HG02610 (cell line): ENCODE measurements around the gene KLKB1.
"Not testable (repeated sequence)": the region's sequence is repeated elsewhere in the genome, so short reads cannot be mapped to it uniquely, and the experiment has no call there.

ENCODE experiments used
- ATAC-seq: cut with Tn5 transposase; IDR thresholded peaks from one replicate; pipeline ENCODE4 v1.9.1; 2021; ENCODE audit warnings: mild to moderate bottlenecking, moderate library complexity; ENCODE audit not compliant: unreplicated experiment

KLKB1 gene

DNA sequence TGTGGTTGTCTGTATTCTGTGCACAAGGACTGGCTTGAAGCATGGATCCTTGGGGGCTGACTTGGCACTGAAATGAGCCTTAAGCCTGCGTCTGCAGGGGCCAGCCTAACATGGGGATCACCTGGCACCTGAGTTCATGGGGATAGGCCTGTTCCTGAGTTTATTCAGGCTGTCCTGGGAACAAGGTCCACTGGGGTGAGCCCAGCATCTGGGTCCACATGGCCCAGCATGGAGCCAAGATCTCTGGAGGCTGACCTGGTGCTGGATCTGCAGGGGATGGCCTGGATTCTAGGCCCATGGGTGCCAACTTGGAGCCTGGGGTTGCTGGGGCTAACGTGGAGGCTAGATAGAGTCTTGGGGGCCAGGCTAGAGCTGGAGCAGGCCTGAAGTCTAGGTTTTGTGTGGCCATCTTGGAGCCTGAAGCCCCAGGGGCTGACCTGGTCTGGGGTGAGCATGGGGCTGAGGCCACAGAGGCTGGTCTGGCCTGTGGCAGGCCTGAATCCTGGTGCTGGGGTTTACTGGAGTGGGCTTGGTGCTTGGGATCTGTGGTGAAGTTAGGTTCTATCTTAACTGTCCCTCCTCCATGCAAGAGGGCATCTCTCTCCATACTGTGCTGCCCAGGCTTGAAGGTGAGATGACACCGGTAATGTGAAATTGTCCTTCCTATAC is 652 bp upstream of the KLKB1 start:
- no peak for ATAC-seq

DNA sequence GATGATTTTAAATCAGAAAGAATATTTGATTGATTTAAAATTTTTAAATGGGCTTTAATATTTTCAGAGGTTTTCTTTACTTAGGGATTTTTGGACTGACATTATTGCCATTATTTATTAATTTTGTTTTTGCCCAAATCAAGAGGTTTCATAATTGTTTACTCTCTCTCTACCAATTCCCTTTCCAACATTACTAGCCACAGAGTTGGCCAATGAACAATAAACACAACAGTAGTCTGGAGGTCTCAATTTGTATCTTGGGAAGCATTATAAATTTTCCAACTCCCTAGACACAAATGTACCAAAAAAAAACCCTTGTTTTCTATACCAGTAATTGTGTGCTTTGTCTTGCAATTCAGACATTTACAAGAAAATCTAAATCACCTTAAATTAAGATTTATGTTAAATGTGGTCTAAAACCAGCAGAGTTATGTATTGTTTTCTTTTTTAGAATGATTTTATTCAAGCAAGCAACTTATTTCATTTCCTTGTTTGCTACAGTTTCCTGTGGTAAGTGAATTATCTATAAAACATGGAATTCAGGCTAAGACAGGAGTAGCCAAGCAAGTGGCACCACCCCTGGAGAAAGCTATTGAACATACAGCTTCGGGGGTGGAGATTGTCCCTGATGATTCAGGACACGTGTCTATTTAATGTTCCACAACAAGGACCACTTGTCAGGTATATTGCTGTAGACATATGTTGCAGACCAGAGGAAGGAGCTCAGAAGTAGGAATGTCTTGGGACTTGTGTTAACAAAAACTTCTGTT is 622 bp downstream of the KLKB1 start:
- ATAC-seq = no peak

DNA sequence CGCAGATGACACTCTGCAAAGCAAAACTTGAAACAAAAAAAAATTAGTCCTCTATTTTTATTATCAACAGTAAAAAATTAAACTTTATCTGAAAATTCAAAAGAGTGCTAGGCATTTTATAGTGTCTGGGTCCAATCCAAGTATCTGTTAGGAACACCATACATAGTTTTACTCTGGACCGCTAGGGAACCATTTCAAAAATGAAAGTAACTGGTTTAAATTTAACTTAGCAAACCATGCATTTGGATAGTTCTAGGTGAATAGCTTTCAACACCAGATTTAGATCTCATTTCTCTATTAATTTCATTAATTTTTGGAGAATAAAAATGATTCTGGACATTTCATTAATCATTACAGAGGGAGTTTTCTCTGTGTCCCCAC is 1.2 kb downstream of the KLKB1 start:
- ATAC-seq = no peak

DNA sequence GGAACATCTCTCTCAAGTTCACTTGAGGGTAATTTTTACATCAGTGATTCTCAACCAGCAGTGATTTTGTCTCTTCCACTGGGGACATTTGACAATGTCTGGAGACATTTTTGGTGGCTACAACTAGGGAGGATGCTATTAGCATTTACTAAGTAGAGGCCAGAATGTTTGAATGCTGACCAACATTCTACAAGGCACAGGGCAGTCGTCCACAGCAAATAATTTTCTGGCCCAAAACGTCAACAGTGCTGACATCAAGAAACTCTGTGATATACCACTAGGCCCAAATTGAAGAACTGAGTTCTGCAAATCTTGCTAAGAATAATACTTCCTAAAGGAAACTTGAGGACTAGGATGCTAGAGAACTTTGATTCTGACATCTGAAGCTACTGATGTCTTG is 7.1 kb downstream of the KLKB1 start:
- ATAC-seq = no peak

DNA sequence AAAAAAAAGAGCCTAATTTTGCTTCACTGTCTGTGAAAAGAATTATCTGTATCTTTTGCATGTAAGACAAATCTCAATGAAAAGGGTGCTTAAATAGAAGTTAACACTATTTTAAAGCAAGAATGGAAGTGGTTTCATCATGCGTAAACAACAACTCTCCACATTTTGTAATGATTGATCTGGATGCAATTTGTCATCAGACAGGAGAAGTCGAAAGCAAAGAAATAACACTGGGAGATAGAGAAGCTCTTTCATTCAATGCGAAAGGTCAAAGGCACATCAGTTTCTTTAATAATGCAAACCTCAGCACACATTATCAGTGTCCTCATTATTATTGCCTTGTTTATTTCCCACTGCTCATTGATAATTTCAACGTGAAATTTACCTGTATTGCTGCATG is 8.8 kb downstream of the KLKB1 start:
- ATAC-seq = no peak

DNA sequence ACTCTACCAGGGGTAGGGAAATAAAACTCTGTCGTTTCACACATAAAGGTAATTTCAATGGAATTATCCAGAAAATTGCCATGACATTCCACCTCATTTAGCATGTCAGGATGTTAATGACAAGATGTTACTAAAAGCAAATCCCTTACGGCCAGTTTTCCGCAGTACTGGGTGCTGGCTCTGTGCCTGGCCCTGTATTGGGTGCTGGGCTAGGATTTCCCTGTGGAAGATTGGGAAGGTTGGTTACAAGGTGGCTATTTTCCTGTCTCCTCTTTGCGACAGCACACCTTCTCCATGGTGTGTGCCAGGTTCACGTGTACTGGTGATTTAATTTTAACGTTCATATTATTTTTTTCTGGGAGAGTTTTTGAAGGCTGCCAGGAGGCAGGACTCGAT is 13.1 kb downstream of the KLKB1 start:
- ATAC-seq = no peak

DNA sequence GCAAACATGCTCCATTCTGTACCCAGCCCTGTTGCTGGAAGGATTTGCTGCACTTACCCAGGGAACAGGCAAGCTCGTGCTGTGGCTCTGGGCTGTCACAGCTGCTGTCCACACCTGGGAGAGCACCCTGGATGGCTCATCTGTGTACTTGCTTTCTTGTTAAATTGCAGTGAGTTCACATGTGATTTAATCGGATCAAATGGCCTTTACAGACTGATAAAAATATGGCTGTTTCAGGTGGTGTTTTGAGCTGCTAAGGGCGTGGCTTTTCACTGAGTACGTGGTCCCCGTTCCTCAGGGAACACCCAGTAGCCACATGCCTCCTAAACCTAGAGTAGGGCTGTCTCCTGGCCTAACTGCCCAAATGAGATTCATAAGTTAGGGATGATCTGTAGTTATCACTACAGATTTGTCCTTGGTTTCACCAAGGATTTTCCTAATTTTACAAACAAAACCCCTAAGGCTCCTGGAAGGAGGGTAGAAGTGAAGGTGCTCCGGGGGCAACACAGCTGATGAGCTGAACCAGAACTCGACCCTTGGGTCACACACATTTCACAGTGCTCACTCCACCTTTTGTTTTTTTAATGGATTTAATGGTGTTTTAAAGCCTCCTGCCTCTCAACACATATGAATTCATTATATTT is 13.7 kb downstream of the KLKB1 start:
- ATAC-seq = no peak

DNA sequence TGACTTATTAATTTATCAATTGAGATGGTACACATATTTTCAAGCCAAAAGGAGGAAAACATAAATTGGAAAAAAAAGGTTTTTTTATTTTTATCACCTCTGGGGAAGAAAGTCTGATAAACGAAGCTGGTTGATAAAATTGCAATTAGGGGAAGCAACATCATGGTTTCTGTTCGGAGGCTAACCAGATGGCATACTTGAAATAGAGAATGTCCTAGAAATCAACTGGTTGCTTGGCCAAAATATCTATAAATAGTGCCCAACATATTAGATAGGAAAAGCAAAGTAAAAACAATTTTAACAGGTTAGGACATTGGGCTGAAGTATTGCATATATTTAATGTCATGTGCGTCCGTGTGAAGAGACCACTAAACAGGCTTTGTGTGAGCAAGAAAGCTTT is 14.3 kb downstream of the KLKB1 start:
- no peak for ATAC-seq

DNA sequence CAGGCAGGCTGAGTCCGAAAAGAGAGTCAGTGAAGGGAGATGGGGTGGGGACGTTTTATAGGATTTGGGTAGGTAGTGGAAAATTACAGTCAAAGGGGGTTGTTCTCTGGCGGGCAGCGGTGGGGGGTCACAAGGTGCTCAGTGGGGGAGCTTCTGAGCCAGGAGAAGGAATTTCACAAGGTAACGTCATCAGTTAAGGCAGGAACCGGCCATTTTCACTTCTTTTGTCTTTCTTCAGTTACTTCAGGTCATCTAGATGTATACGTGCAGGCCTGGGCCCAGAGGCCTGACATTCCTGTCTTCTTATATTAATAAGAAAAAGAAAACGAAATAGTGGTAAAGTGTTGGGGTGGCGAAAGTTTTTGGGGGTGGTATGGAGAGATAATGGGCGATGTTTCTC is 14.7 kb downstream of the KLKB1 start:
- ATAC-seq = not testable (repeated sequence)

DNA sequence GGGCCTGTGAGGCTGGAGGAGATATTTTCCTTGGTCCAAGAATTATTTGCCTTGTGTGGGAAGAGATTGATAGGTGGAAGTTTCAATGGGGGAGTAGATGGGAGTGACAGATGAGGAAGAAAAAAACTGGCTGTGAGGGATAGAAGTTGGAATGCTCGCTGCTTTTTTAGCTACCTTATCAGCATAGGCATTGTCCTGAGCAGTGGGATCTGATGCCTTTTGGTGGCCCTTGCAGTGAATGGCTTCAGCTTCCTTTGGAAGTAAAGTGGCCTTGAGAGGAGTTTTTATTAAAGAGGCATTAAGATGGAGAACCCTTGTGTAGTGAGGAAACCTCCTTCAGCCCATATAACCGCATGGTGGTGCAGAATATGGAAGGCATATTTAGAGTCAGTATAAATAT is 16.0 kb downstream of the KLKB1 start:
- no peak for ATAC-seq

DNA sequence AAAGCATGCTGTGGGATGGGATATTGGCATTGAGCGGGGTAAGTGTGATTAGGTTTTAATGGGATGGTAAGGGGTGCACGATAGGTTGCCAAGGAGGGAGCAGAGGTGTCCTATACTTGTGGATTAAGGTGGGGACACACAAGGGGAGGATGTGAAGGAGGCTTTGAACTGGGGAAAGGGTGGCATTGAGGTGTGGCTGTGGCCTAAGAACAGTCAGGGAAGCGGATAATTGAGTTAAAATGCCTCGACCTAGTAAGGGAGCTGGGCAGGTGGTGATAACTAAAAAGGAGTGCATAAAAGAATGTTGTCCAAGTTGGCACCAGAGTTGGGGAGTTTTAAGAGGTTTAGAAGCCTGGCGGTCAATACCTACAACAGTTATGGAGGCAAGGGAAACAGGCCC is 17.5 kb downstream of the KLKB1 start:
- ATAC-seq = no peak

DNA sequence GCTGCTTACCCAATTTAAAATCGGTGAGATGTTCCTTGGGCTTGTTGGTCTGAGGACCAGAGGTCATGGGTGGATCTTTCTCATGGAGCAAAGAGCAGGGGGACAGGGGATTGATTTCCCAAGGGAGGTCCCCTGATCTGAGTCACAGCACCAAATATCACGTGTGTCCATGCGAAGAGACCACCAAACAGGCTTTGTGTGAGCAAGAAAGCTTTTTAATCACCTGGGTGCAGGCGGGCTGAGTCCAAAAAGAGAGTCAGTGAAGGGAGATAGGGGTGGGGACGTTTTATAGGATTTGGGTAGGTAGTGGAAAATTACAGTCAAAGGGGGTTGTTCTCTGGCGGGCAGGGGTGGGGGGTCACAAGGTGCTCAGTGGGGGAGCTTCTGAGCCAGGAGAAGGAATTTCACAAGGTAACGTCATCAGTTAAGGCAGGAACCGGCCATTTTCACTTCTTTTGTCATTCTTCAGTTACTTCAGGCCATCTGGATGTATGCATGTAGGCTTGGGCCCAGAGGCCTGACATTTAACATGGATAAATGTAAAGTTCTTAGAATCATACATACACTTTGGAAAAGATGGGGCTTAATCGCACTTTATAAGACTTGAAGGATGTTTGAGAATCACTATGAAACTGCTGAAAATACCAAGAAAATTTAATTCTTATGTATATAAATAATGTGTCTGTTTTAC is 19.9 kb downstream of the KLKB1 start:
- not testable (repeated sequence) for ATAC-seq

DNA sequence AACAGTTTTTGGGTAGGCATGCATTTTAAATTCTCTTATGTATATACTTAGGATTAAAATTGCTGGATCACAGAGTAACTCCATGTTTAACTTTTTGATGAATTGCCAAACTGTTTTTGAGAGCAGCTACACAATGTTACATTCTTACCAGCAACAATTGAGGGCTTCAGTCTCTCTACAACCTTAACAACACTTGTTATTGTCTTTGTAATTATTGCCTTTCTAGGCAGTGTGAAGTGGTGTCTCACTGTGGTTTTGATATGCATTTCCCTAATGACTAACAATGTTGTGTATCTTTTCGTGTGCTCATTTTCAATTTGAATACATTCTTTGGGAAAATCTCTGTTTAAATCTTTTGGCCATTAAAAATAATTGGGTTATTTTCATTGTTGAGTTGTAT is 21.3 kb downstream of the KLKB1 start:
- no peak for ATAC-seq

DNA sequence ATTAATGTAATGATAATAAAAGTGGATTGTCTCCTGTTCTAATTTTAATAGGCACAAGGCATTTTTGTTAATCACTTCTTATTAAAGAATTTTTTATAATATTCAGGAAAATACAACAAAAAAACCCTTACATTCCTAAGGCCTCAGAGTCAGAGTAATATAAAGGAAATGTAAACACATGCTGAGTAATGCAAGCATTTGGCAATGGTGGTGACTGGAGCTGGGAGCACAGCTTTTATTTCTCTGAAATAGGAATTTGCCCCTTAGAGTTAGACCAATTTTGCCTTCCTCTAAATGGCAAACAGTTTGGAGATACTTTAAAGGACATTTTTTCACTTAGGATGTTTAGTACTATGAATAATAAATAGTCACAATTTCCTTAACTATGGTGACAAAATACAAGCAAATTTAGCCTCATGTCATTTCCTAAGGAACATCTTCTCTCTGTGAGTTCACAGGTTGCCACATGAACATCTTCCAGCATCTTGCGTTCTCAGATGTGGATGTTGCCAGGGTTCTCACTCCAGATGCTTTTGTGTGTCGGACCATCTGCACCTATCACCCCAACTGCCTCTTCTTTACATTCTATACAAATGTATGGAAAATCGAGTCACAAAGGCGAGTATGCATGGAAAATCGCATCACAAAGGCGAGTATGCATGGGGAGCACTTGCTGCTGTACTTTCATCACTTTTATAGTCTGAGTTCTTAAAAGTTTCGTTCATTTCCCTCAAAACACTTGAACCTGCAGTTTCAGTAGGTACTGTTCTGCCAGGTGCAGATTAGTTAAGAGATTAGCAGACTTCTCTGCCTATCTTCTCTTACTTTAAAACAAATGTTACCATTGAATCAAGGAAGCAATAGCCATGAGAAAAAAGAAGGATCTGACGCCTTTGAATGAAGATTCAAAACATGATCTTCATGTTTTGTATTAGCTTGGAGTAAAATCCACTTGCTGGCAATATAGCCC is 22.8 kb downstream of the KLKB1 start:
- no peak for ATAC-seq

DNA sequence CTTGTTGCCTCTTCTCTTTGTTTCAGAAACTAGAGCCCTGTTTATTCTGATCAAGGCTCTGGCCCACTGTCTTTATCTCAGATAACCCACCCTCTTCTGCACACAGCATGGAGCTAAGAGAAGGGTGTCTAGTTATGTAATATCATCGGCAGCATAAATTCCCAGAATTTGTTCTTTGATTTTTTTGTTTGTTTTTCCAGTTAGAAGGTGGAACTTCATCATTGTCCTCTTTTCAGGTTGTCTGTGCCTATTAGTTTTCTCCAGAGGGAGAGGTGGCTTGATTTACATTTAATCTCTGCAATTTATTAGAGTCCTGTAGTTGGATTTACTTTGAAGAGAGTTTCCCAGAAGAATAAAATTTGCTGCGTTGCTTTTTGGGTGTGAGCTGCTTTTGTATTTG is 23.5 kb downstream of the KLKB1 start:
- ATAC-seq = no peak

DNA sequence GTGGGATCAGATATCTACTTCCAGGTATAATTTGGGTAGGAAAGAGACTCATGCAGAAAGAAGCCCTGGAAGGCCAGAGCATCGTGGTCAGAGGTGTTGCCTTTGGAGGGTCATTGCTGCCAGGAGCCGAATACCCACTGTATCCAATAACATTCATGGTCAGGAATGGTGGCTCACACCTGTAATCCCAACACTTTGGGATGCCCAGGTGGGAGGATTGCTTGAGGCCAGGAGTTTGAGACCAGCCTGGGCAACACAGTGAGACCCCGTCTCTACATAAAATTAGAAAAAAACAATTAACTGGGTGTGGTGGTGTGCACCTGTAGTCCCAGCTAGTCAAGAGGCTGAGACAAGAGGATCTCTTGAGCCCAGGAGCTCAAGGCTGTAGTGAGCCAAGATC is 27.8 kb downstream of the KLKB1 start:
- no peak for ATAC-seq

DNA sequence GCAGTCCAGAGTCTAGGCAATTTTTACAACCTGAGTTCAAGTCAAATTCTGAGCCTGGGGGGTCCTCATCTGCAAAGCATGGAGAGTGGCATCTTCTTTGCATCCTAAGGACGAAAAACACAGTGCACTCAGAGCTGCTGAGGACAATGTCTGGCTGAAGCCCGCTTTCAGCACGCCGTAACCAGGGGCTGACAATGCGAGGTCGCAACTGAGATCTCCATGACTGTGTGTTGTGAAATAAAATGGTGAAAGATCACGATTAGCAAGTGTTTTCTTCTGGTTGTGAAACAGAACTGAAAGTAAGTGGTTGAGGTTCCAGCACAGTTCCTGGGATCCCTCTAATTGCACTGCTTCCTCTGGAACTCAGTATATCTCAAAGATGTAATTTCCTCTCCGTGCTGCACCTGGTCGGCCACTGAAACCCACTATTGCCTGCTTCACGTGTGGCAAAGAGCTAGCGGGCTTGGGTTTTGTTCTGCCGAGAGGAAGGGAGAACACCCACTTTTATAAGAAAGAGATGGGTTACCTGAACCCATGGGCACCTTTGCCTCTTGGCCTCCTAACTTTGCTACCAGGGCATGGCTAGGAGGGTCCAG is 31.0 kb downstream of the KLKB1 start:
- no peak for ATAC-seq

DNA sequence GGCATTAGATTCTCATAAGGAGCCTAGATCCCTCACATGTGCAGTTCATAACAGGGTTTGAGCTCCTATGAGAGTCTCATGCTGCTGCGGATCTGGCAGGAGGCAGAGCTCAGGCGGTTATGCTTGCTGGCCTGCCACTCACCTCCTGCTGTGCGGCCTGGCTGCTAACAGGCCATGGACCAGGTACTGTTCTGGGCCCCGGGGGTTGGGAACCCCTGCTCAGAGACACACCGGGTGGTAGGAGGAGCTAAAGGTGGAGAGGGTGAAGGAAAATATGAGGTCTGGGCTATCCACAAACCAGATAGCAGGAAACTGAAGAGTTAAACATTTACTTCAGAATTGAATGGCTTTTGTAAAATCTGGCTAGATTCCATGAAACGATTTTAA is 32.8 kb downstream of the KLKB1 start:
- ATAC-seq = no peak

DNA sequence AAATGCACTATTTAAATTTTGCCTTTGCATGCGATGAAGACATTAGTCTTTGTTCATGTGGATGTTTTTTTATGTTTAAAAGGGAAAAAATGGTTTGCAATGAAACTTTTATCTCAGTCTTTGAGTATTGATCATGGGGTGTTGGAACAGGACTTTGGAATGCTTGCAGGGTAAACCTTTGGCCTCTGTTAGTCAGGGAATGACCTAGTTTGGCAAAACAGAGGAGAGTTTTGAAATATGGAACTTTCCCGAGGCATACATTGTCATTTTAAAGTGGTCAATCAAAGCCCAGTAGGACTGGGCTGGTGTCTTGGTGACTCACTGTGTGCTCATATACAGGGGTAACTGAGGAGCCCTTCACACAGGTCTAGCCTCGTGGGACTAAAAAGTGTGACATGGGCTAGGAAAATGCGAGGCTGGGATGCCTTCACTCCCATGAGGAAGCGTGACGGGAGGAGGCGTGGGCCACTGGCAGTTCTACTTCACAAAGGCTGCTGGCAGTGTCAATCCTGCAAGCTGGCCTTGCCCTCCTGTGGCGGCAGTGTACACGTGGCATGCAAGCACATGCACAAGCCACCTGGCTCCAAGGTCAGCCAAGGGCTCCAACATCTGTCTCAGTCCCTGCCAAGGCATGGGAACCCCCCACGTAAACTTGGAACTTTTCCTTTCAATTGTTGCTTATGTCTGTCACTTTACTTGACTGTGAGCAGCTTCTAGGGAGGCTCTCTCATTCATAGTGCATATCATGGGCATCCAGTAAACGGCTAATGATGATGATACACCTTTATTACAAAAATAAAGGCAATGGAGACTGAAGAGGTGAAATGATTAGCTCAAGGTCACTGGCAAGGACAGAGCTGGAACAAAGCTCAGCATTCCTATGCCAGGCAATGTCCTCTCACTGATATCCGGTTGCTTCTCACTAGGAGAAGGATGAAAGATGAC is 33.5 kb downstream of the KLKB1 start:
- ATAC-seq = no peak
